HPDE6-E6E7 (cell line): Measurements from ENCODE around the gene TESK2.
A peak's percentile ranks its signal among the peaks of the same experiment; 100 is the strongest.
"Not testable (repeated sequence)": the region's sequence is repeated elsewhere in the genome, so short reads cannot be mapped to it uniquely, and the experiment has no call there.

Experiments used
- DNase-seq: peaks from one replicate; pipeline ENCODE4 v3.0.0; 2011; ENCODE audit warnings: missing footprints; ENCODE audit errors: extremely low spot score

The TESK2 gene, protein sequence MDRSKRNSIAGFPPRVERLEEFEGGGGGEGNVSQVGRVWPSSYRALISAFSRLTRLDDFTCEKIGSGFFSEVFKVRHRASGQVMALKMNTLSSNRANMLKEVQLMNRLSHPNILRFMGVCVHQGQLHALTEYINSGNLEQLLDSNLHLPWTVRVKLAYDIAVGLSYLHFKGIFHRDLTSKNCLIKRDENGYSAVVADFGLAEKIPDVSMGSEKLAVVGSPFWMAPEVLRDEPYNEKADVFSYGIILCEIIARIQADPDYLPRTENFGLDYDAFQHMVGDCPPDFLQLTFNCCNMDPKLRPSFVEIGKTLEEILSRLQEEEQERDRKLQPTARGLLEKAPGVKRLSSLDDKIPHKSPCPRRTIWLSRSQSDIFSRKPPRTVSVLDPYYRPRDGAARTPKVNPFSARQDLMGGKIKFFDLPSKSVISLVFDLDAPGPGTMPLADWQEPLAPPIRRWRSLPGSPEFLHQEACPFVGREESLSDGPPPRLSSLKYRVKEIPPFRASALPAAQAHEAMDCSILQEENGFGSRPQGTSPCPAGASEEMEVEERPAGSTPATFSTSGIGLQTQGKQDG

DNA sequence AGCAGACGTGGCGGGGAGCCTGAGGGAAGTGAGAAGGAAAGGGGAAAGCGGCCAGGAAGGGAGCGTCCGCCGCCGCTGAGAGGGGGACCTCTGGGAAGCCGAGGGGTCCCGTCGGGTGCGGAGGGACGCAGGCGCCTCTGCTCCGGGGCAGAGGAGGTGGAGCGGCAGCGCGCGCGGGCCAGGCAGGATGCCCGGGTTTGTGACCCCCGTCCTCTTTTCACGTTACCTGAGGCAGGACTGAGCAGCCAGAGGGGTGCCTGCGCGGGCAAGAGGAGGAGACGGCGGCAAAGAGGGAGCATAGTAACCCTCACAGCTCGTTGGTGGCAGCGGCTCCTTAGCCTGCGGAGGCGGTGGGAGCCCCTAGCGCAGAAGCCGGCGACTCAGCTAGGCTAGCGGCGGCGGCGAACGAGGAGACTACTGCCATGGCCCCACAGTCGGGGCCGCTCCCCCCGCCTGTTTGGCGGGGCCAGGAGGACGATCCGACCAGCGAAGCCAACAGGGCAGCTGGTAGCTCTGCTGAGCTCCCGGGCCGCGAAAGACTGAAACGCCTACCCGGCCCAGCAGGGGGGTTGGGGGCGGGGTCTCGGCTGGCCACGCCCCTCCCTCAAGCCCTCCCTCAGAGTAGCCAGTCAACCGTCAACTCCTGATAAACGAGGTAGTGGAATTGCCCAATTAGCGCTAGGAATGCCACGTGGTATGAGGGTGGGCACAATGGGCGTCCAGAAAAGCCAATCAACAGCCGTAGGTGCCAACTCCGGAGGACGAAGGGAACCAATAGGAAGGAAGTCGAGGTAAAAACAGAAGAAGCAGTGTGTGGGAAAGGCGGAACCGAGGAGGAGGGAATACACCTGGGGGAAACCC lies at the start of gene TESK2:
TSS of gene TESK2 (minus strand) at position 538 of the 861 bp plus-strand sequence. CDS start 33,378 bp downstream, outside the sequence.
- DNase-seq = peak; percentile 96

DNA sequence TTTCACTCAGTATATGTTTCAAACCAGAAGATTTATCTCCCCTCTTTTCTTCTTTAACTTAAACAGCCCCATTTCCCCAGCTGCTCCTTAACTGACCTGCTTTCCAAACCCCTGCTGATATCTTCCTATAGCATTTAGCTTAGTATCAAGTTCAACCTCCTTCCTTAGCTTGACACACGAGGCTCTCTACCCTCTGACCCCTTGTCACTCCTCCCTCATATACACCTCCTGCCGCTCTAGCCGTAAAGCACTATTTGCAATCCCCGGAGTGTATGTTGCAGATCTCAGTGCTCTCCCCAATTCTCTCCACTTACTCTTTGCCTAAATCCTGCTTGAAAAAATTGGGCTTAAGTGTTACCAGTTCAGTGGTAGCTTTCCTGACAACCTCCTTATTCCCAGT lies 45.9 kb upstream of the TESK2 start:
- DNase-seq = no peak

DNA sequence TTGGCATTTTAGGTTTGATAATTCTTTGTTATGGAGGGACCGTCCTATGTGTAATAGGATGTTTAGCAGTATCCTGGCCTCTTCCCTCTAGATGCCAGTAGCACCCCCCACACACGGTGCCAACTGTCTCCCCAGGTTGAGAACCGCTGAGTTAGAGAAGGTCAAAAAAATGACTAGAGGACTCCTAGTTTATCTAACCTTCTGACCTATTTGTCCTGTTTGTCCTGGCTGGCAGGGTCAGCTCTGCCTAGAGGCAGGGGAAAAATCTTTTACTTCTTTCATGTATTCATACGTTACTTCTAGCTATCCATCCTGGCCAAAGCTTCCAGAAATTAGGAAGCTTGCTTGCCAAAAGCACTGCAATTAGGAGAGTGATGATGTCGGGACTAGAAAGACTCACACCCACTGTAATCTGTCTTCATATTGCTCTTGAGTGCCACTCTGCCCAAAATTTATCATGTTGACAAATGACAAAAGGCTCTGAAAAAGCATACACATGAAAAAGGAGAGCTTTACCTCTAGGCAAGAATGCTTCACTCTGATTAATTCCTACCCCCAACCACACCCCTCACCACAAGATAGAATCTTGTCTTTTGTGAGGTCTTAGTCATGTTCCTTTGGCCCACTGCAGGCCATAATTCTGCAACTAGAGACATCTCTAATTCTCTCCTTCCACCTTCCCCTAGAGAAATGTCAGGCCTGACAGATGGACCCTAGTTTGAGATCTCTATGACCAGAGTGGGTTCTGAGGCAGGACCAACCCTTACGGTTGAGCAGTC lies 45.2 kb upstream of the TESK2 start:
- DNase-seq = no peak

GRCh38 chr1:45531873-45532272 lies 40.9 kb upstream of the TESK2 start:
- no peak for DNase-seq

- no peak for DNase-seq
Measured at GRCh38 chr1:45530632-45531135, 39.7 kb upstream of the TESK2 start.

DNA sequence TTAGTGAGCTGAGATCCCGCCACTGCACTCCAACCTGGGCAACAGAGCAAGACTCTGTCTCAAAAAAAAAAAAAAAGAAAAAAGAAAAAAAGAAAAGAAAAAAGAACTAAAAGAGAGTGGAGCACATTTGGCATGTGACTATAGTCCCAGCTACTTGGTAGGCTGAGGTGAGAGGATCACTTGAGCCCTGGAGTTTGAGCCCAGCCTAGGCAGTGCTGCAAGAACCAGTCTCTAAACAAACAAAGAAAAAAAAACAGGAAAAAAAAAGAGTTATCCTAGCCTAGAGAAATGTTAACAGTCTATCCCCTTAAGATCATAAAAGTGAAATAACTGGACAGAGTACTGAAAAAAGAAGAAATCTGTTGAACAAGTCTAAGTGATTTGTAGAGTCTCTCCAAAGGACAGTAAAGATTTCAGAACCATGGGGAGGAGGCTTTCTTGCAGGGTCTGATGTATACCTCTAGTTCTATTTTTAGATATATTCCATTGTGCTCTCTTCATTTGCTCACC lies 35.2 kb upstream of the TESK2 start:
- no peak for DNase-seq

DNA sequence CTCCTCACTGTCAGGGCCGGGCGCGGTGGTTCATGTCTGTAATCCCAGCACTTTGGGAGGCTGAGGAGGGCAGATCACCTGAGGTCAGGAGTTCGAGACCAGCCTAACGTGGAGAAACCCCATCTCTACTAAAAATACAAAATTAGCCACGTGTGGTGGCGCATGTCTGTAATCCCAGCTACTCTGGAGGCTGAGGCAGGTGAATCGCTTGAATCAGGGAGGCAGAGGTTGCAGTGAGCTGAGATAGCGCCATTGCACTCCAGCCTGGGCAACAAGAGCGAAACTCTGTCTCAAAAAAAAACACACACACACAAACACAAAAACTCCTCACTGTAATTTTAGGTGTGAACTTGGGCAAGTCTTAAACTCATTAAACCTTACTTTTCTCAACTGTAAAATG lies 33.0 kb upstream of the TESK2 start:
- not testable (repeated sequence) for DNase-seq

DNA sequence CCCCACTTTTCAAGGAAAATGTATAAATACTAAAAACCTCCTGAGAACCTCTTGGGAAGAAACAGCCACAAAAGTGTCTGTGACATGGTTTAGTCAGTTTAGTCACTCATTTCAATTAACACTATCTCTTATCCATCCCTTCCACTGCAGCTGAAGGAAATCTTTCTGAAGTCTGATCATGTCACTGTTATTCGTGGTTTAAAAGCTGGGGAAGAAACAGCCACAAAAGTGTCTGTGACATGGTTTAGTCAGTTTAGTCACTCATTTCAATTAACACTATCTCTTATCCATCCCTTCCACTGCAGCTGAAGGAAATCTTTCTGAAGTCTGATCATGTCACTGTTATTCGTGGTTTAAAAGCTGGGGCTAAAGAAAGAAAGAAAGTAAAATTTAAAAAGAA lies 32.6 kb upstream of the TESK2 start:
- DNase-seq = not testable (repeated sequence)

- no peak for DNase-seq
Measured at GRCh38 chr1:45522324-45523104, 31.6 kb upstream of the TESK2 start.

- peak; percentile 94 for DNase-seq
Measured at GRCh38 chr1:45521413-45522323, 30.7 kb upstream of the TESK2 start, which contains the start of gene PRDX1. TSS of gene PRDX1 (minus strand) at chr1:45521884. CDS start at chr1:45519043, 2,841 bp downstream.

- not testable (repeated sequence) for DNase-seq
Measured at GRCh38 chr1:45519774-45520173, 28.8 kb upstream of the TESK2 start.

DNA sequence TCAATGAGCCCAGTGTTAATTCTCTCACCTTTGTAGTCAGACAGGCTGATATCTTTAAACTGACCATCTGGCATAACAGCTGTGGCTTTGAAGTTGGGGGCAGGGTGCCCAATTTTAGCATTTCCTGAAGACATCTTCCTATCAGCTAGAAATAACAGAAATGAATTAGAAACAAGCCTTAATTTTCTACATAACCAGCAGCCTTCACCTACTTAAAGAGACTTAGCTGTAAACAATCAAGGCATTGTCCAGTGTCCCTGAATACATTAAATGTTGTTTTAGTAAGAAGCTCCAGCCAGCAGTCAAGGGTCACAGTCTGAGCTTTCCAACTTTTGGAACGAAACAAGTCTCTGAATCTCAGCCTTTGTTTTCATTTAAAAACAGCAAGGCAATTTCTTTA lies 27.9 kb upstream of the TESK2 start:
- DNase-seq = no peak

- not testable (repeated sequence) for DNase-seq
Measured at GRCh38 chr1:45518366-45518765, 27.4 kb upstream of the TESK2 start.

DNA sequence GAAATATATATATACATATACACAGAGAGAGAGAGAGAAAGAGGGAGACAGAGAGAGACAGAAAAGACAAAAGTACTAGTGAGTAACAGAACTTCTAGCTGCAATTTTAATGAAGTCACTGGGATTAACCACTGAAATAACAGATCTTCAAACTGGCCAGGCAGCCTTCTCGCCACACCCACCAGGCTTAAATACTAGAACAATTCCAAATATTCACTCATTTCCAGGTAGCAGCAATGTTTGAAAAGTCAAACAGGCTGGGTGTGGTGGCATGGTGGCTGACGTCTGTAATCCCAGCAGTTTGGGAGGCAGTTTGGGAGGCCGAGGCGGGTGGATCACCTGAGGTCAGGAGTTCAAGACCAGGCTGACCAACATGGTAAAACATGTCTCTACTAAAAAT lies 25.5 kb upstream of the TESK2 start:
- no peak for DNase-seq

GRCh38 chr1:45516036-45516435 lies 25.1 kb upstream of the TESK2 start:
- no peak for DNase-seq

DNA sequence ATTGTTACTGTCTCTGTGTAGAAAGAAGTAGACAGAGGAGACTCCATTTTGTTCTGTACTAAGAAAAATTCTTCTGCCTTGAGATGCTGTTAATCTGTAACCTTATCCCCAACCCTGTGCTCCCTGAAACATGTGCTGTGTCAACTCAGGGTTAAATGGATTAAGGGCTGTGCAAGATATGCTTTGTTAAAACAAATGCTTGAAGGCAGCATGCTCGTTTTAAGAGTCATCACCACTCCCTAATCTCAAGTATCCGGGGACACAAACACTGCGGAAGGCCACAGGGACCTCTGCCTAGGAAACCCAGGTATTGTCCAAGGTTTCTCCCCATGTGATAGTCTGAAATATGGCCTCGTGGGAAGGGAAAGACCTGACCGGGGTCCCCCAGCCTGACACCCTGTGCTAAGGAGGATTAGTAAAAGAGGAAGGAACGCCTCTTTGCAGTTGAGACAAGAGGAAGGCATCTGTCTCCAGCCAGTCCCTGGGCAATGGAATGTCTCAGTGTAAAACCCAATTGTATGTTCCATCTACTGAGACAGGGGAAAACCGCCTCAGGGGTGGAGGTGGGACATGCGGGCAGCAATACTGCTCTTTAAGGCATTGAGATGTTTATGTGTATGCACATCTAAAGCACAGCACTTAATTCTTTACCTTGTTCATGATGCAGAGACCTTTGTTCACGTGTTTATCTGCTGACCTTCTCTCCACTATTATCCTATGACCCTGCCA lies 22.7 kb upstream of the TESK2 start:
- not testable (repeated sequence) for DNase-seq

DNA sequence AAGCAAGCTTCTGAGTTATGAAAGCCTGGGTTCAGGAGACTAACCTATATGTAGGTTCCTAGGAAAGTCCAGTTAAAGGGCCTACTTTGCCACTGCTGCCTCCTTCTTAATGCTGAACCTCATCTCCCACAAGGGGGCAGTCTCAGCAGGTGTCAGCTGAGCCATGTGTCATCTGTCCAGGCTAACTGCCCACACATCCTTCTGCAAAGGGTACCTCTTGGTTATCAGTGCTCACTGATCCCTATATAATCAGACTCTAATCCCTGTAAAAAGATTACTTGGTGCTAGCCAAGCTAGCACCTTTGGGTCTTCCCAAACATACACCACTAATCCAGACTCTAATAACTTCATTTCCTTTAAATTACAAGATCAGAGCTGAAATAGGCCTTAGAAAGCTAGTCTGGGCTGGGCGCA lies 21.7 kb upstream of the TESK2 start:
- DNase-seq = peak; percentile 35

DNA sequence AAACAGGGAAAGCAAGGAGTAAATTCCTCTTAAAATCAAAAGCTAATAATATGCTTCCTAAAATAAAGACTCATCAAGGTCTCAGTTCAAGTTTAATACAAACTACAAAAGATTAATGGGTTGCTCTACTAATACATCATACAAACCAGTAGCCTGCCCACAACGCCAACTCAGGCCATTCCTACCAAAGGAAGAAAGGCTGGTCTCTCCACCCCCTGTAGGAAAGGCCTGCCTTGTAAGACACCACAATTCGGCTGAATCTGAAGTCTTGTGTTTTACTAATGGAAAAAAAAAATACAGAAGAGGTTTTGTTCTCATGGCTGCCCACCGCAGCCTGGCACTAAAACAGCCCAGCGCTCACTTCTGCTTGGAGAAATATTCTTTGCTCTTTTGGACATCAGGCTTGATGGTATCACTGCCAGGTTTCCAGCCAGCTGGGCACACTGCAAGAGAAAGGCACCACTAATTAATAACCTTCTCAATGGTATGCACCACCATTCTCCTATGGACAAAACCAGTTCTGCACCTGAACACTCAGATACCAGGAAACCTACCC lies 20.1 kb upstream of the TESK2 start:
- DNase-seq = no peak
